ENCODE measurements around the gene LHX5. TPM values are rescaled to one million over a fixed set of nuclear protein-coding genes. Genes with fewer than 3 reads are reported as not detected.

Gene LHX5
- total RNA-seq, 3 donors from 2014 or later, result not detected

DNA sequence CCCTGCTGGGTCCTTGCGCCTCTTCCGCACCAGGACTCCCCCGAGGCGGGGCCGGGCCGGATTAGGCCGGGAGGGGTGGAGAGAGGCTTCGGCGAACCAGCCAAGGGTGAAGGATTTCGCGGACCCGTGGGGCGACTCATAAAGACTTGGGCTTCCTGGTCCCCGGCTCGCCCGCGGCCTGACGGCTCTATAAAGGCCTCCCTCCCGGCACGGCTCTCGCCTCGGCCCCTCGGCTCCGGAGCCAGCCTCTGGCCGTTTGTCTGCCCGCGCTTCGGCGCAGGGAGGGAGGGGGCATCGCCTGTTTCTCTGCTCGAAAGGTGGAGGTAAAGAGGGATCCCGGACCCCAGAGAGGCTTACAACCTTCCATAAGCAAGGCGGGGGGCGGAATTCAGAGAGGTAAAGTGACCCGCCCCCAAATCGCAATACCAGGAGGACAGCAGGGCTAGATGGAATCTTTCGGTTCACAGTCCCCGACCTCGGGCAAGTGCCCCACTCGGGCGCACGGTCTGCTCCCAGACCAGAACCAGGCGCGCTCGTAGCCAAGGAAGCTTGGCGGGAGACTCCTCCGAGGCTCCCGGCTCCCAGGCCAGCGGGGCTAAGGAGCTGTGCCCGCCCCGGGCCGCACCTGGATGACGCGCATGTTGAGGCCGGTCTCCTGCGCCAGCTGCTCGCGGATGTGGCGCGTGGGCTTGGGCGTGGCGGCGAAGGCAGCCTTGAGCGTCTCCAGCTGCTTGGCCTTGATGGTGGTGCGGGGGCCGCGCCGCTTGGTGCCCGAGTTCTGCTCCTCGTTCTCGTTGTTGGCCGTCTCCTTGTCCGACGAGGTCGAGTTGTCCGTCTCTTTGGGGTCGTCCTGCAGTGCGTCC, 3.9 kb downstream of the LHX5 start:
- TF ChIP-seq POLR2A (IDR thresholded peaks at IDR 0.05) (no peak), CTCF (IDR thresholded peaks at IDR 0.05) (no peak), POLR2AphosphoS5 (IDR thresholded peaks at IDR 0.05) (no peak)
- H3K36me3 ChIP-seq, result no peaks in the 10 kb centered on the region
- peaks cover 19 to 100% of the 10 kb centered on the region in 2 donors for H3K27me3 ChIP-seq
- H3K9me3 ChIP-seq, result no peaks in the 10 kb centered on the region
- H3K4me3 ChIP-seq, result peak overlapping the region; percentile 31 to 61 (median 39)
- no peak overlapping the region for H3K27ac ChIP-seq
- no peak for DNase-seq (ENCODE audit: low spot score in 2 of 2)
- intact Hi-C loops (cut with DNase I; ENCODE audit: low total_unique reads), result no loop called here
- peaks cover 12 to 27% of the 10 kb centered on the region in 2 donors for H3K4me1 ChIP-seq

DNA sequence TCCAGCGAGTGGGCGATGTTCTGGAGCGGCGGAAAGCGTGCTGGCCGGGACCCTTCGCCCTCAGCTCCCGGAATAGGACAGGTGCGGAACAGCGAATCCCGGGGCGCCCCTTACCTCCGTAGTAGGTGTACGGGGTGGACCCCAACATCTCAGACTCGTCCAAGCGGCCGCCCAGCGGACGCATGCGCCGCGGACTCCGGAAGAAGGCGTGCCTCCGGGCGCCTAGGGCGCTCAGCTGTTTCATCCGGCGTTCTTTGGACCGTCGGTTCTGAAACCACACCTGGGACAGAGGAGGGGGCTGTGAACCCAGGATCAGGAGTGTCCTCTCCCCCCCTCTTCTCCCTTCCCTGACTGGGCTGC, 4.5 kb downstream of the LHX5 start:
- Histone ChIP-seq H3K4me3 (peak overlapping the region; percentile 31 to 61 (median 39)), H3K27ac (no peak overlapping the region), H3K36me3 (no peaks in the 10 kb centered on the region), H3K27me3 (peaks cover 20 to 99% of the 10 kb centered on the region in 2 donors), H3K4me1 (peaks cover 13 to 27% of the 10 kb centered on the region in 2 donors), H3K9me3 (no peaks in the 10 kb centered on the region)
- TF ChIP-seq POLR2A (IDR thresholded peaks at IDR 0.05), result no peak
- TF ChIP-seq CTCF (IDR thresholded peaks at IDR 0.05), result no peak
- no peak for TF ChIP-seq POLR2AphosphoS5 (IDR thresholded peaks at IDR 0.05)
- intact Hi-C loops (cut with DNase I; ENCODE audit: low total_unique reads), result no loop called here
- no peak for DNase-seq (ENCODE audit: low spot score in 2 of 2)

DNA sequence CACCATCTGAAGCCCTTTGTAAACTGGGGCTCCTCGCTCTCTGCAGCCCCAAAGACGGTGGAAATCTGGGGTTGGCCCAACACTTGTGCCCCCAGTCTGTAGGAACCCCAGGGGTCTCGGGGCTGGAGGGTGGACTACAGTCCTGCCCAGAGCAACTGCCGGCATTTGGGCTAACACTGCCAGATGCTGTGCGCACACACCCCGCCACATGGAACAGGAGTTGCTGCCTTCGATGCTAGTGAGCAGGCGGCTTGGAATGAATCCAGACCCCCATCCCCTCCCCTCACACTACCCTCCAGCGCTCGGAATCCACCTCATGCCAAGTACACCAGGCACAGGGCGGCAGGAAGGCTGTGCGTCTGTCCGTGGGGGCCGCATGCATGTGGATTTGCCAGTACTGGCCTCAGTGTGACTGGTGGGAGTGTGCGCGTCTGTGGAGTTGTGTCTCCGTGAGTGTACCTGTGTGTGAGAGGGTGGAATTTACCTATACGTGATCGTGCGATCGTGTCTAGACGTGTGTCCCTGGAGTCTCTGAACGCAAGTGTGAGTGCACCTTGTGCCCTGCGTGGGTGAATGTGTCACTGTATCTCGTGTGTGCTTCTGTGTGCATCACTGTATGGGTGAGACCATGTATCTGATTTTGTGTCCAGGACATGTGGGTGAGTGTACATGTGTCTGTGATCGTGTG, 5.1 kb downstream of the LHX5 start:
- intact Hi-C loops (cut with DNase I; ENCODE audit: low total_unique reads), result no loop called here
- no peak overlapping the region for H3K27ac ChIP-seq
- H3K9me3 ChIP-seq, result no peaks in the 10 kb centered on the region
- H3K27me3 ChIP-seq, result peaks cover 20 to 98% of the 10 kb centered on the region in 2 donors
- TF ChIP-seq CTCF (IDR thresholded peaks at IDR 0.05) (no peak), POLR2AphosphoS5 (IDR thresholded peaks at IDR 0.05) (no peak), POLR2A (IDR thresholded peaks at IDR 0.05) (no peak)
- no peak for DNase-seq (ENCODE audit: low spot score in 2 of 2)
- H3K4me3 ChIP-seq, result peak overlapping the region in 1 of 3 donors; percentile 61
- peaks cover 13 to 27% of the 10 kb centered on the region in 2 donors for H3K4me1 ChIP-seq
- no peaks in the 10 kb centered on the region for H3K36me3 ChIP-seq

- Histone ChIP-seq H3K27me3 (peaks cover 20 to 95% of the 10 kb centered on the region in 2 donors), H3K27ac (no peak overlapping the region), H3K4me1 (peaks cover 13 to 27% of the 10 kb centered on the region in 2 donors), H3K9me3 (no peaks in the 10 kb centered on the region), H3K4me3 (peak overlapping the region in 1 of 3 donors; percentile 62), H3K36me3 (no peaks in the 10 kb centered on the region)
- DNase-seq (ENCODE audit: low spot score in 2 of 2), result no peak
- intact Hi-C loops (cut with DNase I; ENCODE audit: low total_unique reads), result no loop called here
- TF ChIP-seq POLR2AphosphoS5 (IDR thresholded peaks at IDR 0.05) (no peak), CTCF (IDR thresholded peaks at IDR 0.05) (no peak), POLR2A (IDR thresholded peaks at IDR 0.05) (no peak)
Measured at GRCh38 chr12:113465808-113466453, 5.7 kb downstream of the LHX5 start.

All from breast epithelium (tissue), 4 donors.